ENCODE results near the gene PCBD2.

DNA sequence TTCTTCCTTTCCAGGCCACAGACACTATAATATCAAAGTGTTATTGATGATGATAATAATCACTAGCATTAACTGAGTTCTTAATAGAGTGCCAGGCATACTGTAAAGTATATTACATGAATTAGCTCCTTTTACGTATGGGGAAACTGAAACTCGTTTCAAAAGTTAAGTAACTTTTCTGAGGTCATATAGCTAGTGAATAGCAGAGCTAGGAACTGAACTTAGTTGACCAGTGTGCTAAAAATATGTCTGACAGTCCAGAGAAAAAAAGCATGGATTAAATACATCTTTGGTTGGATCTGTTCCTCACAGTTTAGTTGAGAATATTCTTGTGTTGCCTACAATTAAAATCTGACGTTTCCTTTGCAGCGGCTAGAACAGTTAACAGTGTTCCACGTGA, 44.4 kb downstream of the PCBD2 start:
- TF ChIP-seq, protein P1, sequence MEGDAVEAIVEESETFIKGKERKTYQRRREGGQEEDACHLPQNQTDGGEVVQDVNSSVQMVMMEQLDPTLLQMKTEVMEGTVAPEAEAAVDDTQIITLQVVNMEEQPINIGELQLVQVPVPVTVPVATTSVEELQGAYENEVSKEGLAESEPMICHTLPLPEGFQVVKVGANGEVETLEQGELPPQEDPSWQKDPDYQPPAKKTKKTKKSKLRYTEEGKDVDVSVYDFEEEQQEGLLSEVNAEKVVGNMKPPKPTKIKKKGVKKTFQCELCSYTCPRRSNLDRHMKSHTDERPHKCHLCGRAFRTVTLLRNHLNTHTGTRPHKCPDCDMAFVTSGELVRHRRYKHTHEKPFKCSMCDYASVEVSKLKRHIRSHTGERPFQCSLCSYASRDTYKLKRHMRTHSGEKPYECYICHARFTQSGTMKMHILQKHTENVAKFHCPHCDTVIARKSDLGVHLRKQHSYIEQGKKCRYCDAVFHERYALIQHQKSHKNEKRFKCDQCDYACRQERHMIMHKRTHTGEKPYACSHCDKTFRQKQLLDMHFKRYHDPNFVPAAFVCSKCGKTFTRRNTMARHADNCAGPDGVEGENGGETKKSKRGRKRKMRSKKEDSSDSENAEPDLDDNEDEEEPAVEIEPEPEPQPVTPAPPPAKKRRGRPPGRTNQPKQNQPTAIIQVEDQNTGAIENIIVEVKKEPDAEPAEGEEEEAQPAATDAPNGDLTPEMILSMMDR (IDR thresholded peaks at IDR 0.05 in 4 of 5, conservative IDR thresholded peaks at IDR 0.05 in 1 of 5) = no peak
- TF ChIP-seq POLR2A (IDR thresholded peaks at IDR 0.05) = no peak
